GM12892 (cell line): ENCODE results near the gene PAX5.

Experiments
- DNase-seq: peaks from one replicate; pipeline ENCODE4 v3.0.0; 2011; ENCODE audit not compliant: insufficient read length
- FAIRE-seq: peaks from 2 replicates; lab custom pipeline; 2011; peaks lifted over from hg19 to GRCh38; lab: Jason Lieb, UNC
- POLR2A ChIP-seq: IDR thresholded peaks from 2 replicates; pipeline ENCODE4 v1.6.1; 2011; ENCODE audit warnings: low read depth, low read length, control low read depth
- POLR2AphosphoS5 ChIP-seq: IDR thresholded peaks from 2 replicates; pipeline ENCODE4 v1.6.1; 2011; ENCODE audit warnings: low read depth, low read length, control low read depth
- TAF1 ChIP-seq: IDR thresholded peaks from 2 replicates; pipeline ENCODE4 v1.6.1; 2011; ENCODE audit warnings: low read depth, mild to moderate bottlenecking, control low read depth, low read length, borderline replicate concordance

Gene PAX5

GRCh38 chr9:37036371-37036775, 2.3 kb upstream of the PAX5 start:
- DNase-seq = peak; percentile 27
- TF ChIP-seq POLR2A = no peak; the same call in 1 of the 2 replicates
- TF ChIP-seq TAF1 = no peak
- TF ChIP-seq POLR2AphosphoS5 = no peak; the same call in 1 of the 2 replicates
- no peak for FAIRE-seq

GRCh38 chr9:37035648-37036370, 1.7 kb upstream of the PAX5 start:
- no peak for TF ChIP-seq POLR2A
- TF ChIP-seq TAF1 = peak; percentile 41; the same call in 1 of the 2 replicates

DNA sequence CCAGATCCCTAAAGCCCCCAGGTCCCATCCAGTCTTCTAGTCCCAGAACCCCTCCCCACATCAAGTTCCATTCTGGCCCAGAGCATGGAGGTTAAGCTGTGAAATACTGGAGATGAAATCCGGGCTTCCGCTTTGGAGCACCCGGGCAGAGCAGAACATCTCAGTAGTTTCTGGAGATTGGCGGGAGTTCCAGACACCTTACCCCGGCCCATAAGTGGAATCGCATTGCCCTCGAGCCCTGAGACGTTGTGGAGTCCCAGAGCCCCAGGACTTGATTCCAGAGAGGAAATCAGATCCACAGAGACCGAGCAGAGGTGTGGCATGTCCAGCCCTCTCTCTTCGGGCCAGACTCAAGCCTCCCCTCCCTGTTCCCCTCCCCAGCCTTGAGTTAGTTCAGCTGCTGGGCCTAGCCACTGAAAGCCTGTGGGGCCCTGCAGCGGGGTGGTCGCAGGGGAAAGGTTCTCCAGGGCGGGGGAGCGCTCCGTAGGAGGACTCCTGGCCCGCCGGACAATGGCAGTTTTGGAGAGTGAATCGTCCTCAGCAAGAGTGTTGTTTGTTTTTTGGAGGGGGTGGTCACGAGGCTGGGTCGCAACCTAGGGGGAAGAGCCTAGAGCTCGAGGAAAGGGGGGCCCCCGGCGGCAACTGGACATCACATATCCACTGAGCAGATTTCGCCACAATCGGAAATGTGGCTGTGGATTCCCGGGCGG, 1.0 kb upstream of the PAX5 start:
- no peak for DNase-seq
- no peak for FAIRE-seq
- TF ChIP-seq POLR2AphosphoS5 (no peak), TAF1 (no peak), POLR2A (no peak)

More at GRCh38 chr9:37035648-37036370, 1.7 kb upstream of the PAX5 start:
- peak; percentile 32 for DNase-seq
- peak; percentile 92 for FAIRE-seq

GRCh38 chr9:37034305-37034937, 353 bp upstream of the PAX5 start:
- DNase-seq (no peak), FAIRE-seq (peak; percentile 91)
- TF ChIP-seq TAF1 = peak; percentile 18; the same call in 1 of the 2 replicates
- peak; percentile 64; the same call in 1 of the 2 replicates for TF ChIP-seq POLR2AphosphoS5
- TF ChIP-seq POLR2A = peak; percentile 85

DNA sequence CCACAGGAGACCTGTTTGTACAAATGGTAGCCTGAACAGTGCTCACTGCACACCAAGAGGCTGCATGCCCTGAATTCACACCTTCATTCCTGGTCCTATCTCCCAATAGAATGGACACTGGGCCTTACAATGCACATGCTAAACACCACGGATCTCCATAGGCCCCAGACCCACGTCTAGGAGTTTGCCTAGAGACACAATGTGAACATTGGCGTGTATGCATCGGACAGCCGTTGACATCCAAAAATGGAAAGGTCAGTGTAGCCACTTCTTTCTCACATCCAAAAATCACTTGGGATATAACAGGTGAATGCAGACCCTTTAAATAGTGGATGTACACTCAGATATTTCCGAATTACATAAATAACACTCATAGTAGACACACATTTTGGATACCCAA, 927 bp downstream of the PAX5 start:
- DNase-seq (no peak), FAIRE-seq (peak; percentile 93)

GRCh38 chr9:37032713-37033112, 1.4 kb downstream of the PAX5 start:
- DNase-seq = no peak
- FAIRE-seq = no peak

More for the DNA sequence above, 927 bp downstream of the PAX5 start:
- TF ChIP-seq POLR2A (peak; percentile 5; the same call in 1 of the 2 replicates), TAF1 (no peak), POLR2AphosphoS5 (0 out of 2 replicates have a peak, but pooled peaks have one; percentile 16)

GRCh38 chr9:37031902-37032301, 2.2 kb downstream of the PAX5 start:
- DNase-seq (no peak), FAIRE-seq (no peak)

More at GRCh38 chr9:37032713-37033112, 1.4 kb downstream of the PAX5 start:
- TF ChIP-seq TAF1 (no peak), POLR2AphosphoS5 (peak; percentile 31; the same call in 1 of the 2 replicates), POLR2A (peak; percentile 53; the same call in 1 of the 2 replicates)

GRCh38 chr9:37031081-37031480, 3.0 kb downstream of the PAX5 start:
- FAIRE-seq = no peak
- DNase-seq = no peak
- TF ChIP-seq POLR2AphosphoS5 = no peak
- TF ChIP-seq POLR2A = no peak
- no peak for TF ChIP-seq TAF1

More at GRCh38 chr9:37031902-37032301, 2.2 kb downstream of the PAX5 start:
- TF ChIP-seq POLR2A (no peak), TAF1 (no peak), POLR2AphosphoS5 (no peak)

DNA sequence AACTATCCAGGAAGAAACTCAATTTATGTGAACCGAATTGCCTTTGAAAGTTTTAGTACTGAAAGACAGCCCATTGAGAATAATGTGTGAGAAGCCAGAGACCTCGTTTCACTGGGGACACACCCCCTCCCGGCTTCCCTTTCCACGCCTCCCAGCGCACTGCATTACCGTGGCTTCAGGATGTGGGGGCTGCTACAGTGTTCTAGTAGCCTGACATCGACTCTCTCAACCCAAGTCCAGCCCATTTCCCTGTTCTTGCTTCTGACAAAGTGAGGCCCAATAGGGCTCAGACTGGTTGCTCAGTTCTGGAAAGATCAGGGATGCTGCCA, 3.5 kb downstream of the PAX5 start:
- DNase-seq = no peak
- no peak for FAIRE-seq
- no peak for TF ChIP-seq TAF1
- TF ChIP-seq POLR2A = no peak; the same call in 1 of the 2 replicates
- no peak for TF ChIP-seq POLR2AphosphoS5

DNA sequence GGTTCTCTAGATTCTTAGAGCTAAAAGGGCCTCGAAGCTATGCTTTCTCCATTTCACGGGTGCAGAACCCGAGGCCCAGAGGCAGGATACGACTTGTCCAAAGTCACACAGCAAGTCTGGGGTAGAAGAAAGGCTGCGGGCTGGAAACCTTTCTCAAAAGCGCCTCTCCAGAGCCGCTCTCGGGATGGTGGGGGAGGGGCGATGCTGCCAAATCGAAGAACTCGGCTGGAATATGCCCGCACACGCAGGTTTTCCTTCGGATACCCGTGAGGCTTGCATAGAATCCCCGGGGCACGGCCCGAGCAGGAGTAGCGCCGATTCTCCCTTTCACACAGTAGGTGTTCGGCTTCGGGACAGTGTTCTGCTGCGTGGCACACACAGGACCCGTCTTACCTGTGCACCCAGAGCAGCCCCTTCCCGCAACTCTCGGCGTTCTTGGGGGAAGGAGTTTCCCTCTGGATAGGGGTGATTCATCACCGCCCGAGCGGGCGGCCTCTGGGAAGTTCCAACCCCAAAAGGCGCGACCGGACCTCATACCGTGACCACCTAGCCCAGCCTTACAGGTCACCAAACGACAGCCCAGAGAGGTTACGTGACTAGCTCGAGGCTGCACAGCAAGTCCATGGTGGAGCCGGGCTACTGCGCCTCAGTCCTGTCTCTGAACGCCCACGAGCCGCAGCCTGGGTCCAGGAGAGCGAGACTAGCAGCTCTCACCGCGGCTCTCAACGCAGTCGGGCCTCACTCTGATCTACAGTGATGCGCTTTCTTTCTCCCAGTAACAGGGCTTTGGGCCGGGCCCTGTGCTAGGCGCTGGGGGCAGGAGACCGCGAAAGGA, 4.1 kb downstream of the PAX5 start:
- DNase-seq (no peak), FAIRE-seq (peak; percentile 93)
- TF ChIP-seq POLR2AphosphoS5 (peak; percentile 13; the same call in 1 of the 2 replicates), POLR2A (peak; percentile 47; the same call in 1 of the 2 replicates), TAF1 (no peak)

DNA sequence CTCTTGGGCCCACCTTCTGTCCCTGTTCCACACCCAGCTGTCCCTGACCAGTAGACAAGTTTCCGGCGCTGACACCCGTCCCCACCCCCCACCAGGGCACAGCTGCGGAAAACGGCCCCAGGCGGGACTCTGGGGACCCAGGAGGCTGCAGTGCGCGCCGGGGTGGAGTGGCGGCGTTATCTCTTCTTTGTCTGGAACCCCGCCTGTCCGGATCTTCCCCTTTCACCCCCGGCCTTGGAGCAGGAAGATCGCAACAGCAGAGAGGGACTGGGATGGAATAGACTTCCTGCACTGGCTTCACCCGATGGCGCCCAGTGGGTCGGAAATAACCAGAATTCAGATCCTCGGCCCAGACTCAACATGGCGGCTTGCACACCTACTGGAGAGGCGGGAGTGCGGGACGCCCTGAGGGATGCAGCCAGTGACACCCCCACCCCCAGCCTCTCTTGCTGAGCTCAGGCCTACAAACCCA, 4.7 kb downstream of the PAX5 start:
- DNase-seq = no peak
- FAIRE-seq = no peak
- TF ChIP-seq TAF1 (no peak), POLR2A (no peak), POLR2AphosphoS5 (no peak)
